HG03520 (cell line): ENCODE results near the gene ST3GAL2.
"Not testable (repeated sequence)": the region's sequence is repeated elsewhere in the genome, so short reads cannot be mapped to it uniquely, and the experiment has no call there.

Experiments
- ATAC-seq: cut with Tn5 transposase; IDR thresholded peaks from one replicate; pipeline ENCODE4 v1.9.1; 2021; ENCODE audit warnings: mild to moderate bottlenecking, moderate library complexity; ENCODE audit not compliant: unreplicated experiment

Gene ST3GAL2

DNA sequence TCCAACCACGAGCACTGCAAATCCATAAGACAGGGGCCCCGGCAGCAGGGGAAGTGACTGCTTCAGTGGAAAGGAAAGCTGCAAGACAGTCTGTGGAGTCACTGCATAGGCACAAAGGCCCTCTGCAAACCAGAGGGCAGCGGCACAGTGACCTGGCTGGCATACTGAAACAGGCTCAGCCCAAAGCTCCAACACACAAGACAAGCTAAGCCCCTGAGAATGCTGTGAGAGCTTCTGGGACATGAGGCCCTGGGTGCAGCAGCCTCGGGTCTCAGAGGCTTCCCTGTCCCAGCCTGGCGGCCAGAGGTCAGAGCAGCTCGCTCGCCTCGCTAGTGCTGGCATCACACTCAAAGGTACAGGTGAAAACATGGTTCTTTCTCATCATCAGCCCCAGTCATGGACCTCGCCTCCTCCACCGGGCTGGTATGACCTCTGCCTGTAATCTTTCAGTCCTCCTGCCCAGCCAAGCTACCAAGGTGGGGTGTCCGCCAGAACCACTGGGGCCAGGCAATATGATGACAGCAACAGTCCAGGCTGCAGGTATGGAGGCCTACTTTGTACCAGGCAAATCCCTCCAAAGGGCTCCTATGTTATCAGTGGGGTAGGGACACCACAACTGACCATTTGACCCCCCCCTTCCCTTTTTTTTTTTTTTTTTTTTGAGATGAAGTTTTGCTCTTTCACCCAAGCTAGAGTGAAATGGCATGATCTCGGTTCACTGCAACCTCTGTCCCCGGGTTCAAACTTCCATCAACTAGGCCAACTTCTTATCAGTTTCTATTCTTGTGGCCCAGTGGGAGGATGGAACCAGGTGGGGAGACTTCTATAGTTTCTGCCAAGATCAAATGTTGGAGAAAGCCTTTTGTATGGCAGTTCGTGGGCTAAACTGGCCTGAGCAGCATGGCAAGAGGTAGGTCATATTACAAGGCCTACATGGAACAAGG is 19.2 kb downstream of the ST3GAL2 start:
- no peak for ATAC-seq

DNA sequence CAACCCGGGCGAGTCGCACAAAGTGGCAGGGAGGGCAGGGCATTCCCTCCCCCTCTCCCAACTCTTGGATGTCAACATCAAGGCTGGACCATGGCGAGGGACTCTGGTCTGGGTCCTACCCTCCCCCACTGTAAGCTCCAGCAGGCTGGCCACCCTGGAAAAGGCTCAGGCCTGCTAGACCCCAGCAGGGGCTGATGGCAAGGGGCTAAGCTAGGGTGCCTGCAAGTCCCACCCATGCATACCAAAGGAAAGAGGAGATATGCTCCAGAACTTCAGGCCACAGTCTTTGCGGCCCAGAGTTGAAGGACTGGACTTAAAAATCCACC is 19.9 kb downstream of the ST3GAL2 start:
- ATAC-seq: no peak

DNA sequence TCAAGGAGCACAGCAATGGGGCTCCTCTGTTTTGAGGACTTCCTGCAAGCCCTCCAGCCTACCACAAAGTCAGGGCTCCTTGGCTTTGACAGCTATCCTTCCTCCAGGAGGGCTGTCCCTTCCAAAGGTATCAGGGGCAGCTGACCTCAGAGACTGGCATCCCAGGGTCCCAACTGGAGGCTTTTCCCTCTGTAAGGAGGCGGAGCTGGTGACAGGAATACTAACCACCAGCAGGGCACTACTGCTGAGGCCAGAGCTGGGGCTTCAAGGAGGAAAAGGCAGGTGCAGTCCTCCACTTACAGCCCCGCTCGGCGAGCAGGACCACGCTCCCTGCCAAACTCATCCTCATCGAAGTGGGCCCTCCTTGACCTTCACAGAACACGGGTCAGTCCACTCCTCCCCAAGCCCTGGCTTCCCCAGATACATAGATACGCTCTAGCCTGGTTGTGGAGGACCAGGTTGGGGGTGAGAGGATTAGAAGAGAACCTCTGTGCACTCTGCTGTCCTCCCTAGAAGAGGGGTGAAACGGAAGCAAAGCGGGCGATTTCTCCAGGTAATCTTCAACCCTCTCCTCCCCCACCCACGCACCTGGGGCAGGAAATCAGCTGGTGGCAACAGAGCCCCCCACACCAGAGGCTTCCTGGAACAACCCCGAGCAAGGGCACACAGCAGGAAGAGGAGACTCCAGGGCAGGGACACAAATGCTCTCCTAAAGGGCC is 20.5 kb downstream of the ST3GAL2 start:
- ATAC-seq: no peak

DNA sequence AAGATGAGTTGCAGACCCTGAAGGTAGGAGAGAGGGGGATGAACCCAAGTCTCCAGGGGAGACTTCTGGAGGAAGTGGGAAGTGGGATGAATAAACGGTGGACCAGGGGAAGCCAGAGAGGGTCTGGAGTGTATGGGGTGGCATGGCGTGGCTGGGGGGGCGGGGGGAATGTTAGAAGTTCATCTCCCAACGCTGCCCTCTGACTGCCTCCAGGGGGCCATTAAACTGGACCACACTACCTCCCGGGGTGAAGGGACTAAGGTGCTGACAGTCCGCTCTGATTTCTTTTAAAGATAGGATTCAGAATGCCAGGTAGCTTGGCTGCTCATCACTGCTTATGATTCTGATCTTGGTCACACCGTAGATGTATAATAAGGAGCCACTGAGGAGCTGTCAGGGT is 21.2 kb downstream of the ST3GAL2 start:
- no peak for ATAC-seq

DNA sequence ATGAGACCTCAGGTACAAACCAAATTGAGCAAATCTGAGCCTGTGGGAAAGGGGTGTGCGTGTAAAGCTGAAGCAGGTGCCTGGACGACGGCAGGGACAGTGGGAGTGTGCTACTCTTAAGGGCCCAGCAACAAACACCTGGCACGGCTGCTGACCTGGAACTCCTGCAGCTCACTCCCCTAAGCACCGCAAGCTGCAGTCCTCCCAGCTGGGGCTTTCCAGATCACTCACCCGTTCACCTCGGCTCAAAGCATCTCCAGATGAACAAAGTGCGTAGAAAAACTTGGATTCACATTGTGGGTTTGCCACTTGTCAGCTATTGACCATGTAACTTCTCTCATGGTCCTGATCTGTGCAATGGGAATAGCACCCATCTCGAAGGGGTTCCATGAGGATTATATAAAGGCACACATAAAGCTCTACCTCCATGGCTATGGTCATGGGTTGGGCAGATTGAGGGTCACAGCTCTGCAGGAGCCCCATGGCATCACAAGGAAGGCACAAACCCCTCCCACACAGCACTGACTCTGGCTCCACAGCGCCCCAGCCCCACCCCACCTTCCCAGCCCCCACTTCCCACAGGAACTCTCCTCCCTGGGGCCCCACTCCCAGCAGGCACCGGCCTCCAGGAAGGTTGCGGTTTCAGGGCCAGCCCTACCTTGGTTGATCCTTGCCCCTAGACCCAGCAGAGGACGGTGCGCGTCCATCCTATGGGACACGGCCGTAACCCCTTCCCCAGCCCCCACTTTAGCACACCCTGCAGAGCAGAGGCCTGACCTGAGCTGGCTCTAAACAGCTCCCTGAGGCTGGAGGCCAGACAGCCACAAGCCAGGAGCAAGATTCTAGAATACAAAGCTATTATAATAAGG is 21.9 kb downstream of the ST3GAL2 start:
- ATAC-seq: peak; percentile 69

DNA sequence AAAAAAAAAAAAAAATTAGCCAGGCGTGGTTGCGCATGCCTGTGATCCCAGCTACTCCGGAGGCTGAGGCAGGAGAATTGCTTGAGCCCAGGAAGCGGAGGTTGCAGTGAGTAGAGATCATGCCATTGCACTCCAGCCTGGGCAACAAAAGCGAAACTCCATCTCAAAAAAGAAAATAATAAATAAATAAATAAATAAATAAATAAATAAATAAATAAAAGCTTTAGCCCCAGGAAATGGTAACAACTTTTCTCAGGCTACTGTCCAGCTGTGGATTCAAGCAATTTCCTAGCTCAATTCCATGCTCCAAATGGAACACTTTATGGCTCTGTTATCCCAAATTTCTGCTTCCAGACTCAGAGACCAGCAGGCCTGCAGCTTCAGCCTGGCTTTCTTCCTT is 25.3 kb downstream of the ST3GAL2 start:
- not testable (repeated sequence) for ATAC-seq

DNA sequence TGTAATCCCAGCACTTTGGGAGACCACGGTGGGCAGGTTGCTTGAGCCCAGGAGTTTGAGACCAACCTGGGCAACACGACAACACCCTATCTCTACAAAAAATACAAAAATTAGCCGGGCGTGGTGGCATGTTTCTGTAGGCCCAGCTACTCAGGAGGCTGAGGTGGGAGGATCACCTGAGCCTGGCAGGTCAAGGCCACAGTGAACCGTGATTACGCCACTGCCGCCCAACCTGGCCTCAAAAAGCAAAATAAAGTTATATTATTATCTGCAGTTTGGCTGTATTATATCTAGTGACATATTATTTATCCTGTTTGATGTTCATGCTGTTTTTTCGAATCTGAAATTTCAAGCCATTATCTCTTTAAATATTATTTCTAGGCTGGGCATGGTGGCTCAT is 26.5 kb downstream of the ST3GAL2 start:
- no peak for ATAC-seq

DNA sequence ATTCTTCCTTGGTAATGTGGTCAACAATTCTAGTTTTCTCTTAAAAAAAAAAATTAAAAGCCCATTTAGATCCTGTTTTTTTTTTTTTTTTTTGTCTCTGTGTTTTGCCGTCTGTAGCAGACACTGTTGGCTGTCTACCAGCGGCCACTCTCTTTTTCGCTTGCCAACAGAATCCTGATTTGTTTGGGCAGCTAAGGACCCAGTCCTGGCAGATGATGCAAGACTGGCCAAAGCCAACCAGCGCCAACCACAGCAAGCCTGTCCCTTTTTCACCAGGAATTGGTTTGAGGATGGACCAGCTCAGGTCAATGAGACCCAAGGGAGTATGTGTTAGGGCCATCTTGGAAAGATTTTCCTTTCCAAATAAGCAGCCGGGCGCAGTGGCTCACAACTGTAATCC is 28.2 kb downstream of the ST3GAL2 start:
- ATAC-seq: no peak

DNA sequence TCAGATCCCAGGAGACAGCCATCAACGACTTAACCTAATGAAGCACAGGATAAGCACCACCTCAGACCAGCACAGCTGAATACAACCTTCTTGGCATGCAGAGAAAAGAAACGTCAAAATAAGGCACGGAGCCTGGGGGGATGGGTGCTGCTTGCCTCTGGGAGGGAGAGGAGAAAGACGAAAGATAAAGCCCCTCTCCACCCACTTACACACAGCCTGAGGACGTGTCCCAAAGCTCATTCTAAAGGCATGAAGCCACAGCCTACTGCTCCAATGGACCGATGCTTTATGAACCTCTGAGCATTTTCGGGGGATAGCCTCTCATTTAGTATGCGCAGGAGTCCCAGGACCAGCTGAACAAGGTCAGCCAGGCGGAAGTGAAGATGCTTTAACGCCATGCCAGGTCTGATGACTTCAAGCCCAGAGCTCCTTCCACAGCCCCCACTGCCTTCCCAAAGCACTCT is 31.1 kb downstream of the ST3GAL2 start:
- ATAC-seq: no peak

DNA sequence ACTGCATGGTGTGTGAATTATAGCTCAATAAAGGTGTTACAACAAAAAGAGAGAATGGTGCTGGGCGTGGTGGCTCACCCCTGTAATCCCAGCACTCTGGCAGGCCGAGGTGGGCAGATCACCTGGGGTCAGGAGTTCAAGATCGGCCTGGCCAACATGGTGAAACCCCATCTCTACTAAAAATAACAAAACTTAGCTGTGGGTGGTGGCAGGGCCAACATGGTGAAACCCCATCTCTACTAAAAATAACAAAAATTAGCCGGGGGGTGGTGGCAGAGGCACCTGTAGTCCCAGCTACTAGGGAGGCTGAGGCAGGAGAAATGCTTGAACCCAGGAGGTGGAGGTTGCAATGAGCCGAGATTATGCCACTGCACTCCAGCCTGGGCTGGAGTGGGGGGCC is 32.8 kb downstream of the ST3GAL2 start:
- not testable (repeated sequence) for ATAC-seq

DNA sequence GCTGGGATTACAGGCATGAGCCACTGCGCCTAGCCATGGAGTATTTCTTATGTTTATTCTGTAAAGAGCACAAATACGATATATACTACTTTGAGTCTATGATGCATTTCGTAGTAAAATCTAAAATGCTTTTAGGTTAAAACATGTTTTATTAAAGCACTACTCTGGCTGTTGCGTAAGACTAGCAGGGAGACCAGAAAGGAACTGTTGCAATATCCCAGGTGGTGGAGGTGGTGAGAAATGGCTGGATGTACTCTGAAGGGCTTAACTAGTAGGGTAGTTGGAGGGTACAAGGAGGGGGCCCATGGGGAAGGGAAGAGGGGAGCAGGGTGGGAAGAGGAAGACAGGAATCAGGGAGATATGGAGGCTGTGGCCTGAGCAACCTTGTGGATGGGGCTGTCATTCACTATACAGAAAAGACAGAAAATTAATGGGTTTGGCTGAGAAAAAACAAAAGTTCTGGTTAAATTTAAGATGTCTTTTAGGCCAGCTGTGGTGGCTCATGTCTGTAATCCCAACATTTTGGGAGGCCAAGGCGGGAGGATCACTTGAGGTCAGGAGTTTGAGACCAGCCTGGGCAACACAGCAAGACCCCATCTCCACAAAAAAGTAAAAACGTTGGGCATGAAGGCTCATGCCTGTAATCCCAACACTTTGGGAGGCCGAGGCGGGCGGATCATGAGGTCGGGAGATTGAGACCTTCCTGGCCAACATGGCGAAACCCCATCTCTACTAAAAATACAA is 35.8 kb downstream of the ST3GAL2 start:
- no peak for ATAC-seq

DNA sequence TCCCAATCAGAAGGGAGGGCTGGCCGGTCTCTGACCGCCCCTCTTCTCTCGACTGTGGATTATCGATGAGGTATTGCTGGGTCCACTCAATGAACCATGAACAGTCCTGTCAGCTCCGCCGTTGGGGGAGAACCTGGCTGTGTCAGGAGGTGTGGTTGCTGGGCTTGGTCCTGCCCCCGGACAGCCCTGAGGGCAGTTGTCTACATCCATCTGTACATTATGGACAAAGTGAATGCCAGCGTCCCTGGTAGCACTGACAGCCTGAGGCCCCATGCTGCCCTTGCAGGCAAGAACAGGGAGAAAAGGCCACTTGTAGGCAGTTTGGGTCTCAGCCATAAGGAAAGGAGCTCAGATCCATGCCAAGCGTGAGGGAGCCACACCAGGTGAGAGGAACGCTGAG is 38.9 kb downstream of the ST3GAL2 start:
- ATAC-seq: no peak

DNA sequence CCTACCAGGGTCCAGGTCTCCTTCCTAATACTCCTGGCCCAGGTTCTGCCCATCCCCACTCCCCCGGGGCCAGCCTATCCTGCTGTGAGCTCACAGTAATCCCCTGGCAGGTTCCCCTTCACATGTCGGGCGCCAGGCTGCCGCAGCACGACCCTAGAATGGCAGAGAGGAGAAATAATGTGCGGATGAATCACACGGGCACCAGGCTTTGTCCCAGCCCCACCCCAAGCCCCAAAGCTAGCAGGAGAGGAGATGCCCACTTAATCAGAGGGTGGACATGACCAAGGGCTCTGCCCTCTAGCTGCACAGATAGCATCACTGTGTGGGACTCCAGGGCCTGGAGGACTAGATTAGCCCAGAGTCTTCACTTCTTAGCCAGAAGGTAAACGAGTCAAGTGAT is 39.5 kb downstream of the ST3GAL2 start:
- ATAC-seq: no peak

DNA sequence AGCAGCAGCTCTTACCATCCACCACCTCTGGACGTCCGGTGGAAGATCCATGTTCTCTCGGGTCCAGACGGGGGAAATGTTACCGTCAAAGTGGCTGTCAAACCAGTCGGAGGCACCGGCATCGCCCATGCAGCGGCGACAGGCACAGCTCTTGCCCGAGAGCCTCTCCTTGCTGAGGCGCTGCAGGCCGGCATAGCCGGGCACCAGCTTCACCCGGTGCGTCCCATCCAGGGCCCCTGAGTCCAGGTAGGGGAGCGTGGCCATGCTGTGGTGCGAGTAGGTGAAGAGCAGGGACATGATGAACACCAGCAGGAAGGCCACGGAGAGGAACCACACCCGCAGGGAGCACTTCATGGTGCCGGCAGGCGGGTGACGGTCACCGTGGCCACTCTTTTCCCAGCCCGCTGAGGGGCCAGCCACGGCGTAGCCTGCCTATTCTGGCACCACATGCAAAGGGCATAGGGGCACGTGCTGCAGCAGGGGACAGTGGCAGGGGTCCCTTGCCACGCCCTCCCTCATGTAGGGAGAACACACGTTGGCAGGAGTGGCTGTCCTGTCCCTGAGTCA is 40.6 kb downstream of the ST3GAL2 start:
- ATAC-seq: no peak

DNA sequence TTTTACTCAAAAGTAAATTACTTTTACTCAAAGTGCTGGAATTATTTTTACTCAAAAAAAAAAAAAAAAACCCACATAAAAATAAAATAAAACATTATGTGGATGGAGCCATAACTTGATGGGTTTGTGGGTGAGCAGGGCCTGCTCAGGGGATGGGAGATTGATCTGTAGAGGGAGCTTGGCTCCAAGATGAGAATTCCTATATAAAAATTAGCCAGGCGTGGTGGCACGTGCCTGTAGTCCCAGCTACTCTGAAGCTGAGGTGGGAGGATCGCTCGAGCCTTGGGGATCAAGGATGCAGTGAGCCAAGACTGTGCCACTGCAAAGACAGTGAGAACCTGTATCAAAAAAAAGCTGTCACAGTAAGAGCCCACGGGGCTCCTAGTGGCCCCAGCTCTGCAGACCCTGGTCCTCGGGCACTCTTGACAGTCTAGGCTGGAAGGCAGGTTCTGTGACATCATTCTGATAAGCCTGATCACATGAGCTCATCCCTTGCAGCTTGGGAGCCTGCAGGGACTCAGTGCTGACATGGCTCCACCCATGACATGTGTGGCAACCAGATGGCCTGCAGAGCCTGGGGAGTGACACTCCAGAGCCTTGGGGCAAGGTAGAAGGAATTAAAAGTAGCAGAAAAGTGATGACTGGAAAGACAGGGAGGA is 42.5 kb downstream of the ST3GAL2 start:
- ATAC-seq: no peak

DNA sequence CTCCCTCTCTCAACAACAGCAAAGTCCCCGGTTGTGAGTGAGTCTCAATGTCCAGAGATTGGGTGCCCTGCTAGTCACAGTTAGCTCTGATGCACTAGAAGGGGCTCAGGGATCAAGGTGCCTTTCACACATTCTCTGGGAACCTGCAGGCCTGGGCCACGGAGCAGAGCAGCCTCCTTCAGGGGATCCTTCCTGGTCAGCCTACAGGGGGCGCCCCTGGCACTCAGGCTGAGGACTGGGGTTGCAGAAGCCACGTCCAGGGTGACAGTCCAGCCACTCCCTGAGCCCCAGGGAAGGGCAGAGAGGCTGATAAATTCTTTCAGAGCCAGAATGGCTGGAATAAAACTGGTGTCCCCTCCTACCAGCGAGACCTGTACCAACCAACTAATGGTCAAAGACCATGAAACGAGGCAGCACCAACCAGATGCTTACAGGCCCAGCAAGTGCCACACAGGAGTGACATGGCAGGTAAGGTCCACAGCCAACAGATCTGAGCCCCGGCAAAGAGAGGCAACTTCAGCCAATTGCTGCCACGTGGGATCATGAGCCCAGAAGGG is 43.5 kb downstream of the ST3GAL2 start:
- ATAC-seq: no peak

DNA sequence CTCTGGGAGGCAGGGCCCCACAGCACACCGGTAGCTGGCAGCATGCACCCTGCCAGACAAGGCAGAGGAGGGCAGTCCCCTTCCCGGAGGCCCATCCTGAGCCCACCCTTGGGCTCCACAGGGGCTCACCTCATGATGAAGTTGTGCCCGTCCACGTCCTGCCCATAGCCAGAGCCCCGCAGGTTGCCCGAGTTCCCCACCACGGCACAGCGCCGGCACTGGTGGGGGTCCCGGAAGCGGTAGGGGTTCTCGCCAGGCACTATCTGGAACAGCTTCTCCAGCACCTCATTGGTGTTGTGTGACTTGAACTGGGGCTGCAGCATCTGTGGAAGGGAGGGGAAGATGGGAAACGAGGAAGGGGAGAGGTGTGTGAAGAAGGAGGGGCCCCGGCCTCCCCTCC is 44.0 kb downstream of the ST3GAL2 start:
- no peak for ATAC-seq

DNA sequence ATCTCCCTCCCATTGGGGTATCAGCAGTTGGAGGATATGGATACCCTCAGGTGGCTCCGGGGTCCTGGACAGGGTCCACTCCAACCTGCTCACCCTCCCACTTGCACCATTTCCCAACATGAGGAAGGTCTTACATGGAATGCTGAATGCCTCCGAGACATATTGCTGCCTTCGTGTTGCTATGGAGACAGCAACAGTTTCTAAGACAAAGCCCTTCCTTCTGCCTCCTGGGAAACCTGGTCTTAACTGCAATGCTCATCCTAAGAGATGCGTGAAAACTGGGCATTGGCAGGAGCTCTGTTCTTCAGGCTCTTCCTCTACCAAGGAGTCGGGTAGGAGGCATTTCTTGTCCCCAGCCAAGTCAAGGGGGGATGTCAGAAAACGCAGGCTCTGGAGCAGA is 45.2 kb downstream of the ST3GAL2 start:
- no peak for ATAC-seq

DNA sequence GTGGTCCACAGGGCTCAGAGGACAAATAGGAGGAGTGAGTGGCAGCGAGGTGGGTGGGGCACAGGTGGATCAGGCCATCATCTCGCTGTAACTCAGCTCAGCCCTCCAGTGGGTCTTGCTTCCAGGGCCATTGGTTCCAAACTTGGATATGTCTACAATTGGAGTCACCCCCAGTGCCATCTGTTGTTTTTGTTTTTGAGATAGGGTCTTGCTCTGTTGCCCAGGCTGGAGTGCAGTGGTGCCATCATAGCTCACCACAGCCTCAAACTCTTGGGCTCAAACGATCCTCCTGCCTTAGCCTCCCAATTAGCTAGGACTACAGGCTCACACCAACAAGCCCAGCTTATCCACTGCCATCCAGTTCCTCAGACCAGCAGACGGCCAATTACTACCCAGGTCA is 46.3 kb downstream of the ST3GAL2 start:
- ATAC-seq: no peak
